GM21737 (cell line): ENCODE results near the gene SLIT1.

Experiments
- ATAC-seq: cut with Tn5 transposase; IDR thresholded peaks from one replicate; pipeline ENCODE4 v1.9.1; 2021; ENCODE audit warnings: mild to moderate bottlenecking, moderate library complexity; ENCODE audit not compliant: unreplicated experiment

SLIT1 gene

GRCh38 chr10:97185326-97186058 is at the start of gene SLIT1:
TSS of gene SLIT1 (minus strand) at chr10:97185959. CDS start at chr10:97185674, 285 bp downstream.
- no peak for ATAC-seq

- no peak for ATAC-seq
These were observed 49.6 kb upstream of the SLIT1 start for GRCh38 chr10:97235353-97235752.

- no peak for ATAC-seq
These were observed 48.6 kb upstream of the SLIT1 start for GRCh38 chr10:97234400-97234799.

- ATAC-seq = no peak
These were observed 44.4 kb upstream of the SLIT1 start for GRCh38 chr10:97230146-97230545.

GRCh38 chr10:97229322-97230015 is 43.7 kb upstream of the SLIT1 start:
- no peak for ATAC-seq

GRCh38 chr10:97228775-97229157 is 43.0 kb upstream of the SLIT1 start:
- ATAC-seq = no peak

GRCh38 chr10:97228130-97228774 is 42.5 kb upstream of the SLIT1 start:
- no peak for ATAC-seq

- ATAC-seq = no peak
These were observed 40.6 kb upstream of the SLIT1 start for GRCh38 chr10:97226398-97226797.

GRCh38 chr10:97224483-97225435 is 39.0 kb upstream of the SLIT1 start:
- no peak for ATAC-seq

GRCh38 chr10:97222326-97222961 is 36.7 kb upstream of the SLIT1 start:
- ATAC-seq = no peak

- ATAC-seq = no peak
These were observed 34.6 kb upstream of the SLIT1 start for GRCh38 chr10:97220355-97220754.

GRCh38 chr10:97217299-97217698 is 31.5 kb upstream of the SLIT1 start:
- ATAC-seq = no peak

GRCh38 chr10:97215619-97216260 is 30.0 kb upstream of the SLIT1 start:
- no peak for ATAC-seq

GRCh38 chr10:97213431-97213830 is 27.7 kb upstream of the SLIT1 start:
- no peak for ATAC-seq

- ATAC-seq = no peak
These were observed 25.5 kb upstream of the SLIT1 start for GRCh38 chr10:97211229-97211628.

- no peak for ATAC-seq
These were observed 24.8 kb upstream of the SLIT1 start for GRCh38 chr10:97210543-97210960.

- no peak for ATAC-seq
These were observed 22.1 kb upstream of the SLIT1 start for GRCh38 chr10:97207756-97208346.

GRCh38 chr10:97207131-97207530 is 21.4 kb upstream of the SLIT1 start:
- ATAC-seq = no peak
